Upper lobe of left lung (tissue), 6 donors: Measurements from ENCODE around the gene ARMC12. TPM values are rescaled to one million over a fixed set of nuclear protein-coding genes. Genes with fewer than 3 reads are reported as not detected.

Experiments used
- ATAC-seq, 2 donors: fragments of 200-7000 bp; cut with Tn5 transposase; one replicate each; pipeline ENCODE4 v1.9.1; 2022; ENCODE audit warnings: mild to moderate bottlenecking in 2 of 2, moderate library complexity in 2 of 2; ENCODE audit not compliant: low FRiP score in 2 of 2
- DNase-seq, 2 donors: peaks; one replicate each; pipeline ENCODE4 v3.0.0-alpha.2; 2019 to 2020
- H3K27ac ChIP-seq, 4 donors: fragments of 200-600 bp; sonication (generic); one replicate each; pipeline ENCODE4 v1.5.1; 2016 to 2019
- H3K27me3 ChIP-seq, 4 donors: fragments of 200-600 bp; sonication (generic); one replicate each; pipeline ENCODE4 v1.5.1; 2017 to 2019
- H3K36me3 ChIP-seq, 4 donors: fragments of 200-600 bp; sonication (generic); one replicate each; pipeline ENCODE4 v1.5.1; 2016 to 2019
- H3K4me1 ChIP-seq, 4 donors: fragments of 200-600 bp; sonication (generic); one replicate each; pipeline ENCODE4 v1.5.1; 2018 to 2019
- H3K4me3 ChIP-seq, 4 donors: fragments of 200-600 bp; sonication (generic); one replicate each; pipeline ENCODE4 v1.5.1; 2017 to 2019; ENCODE audit warnings: mild to moderate bottlenecking in 2 of 4, moderate library complexity in 1 of 4
- H3K9me3 ChIP-seq, 4 donors: fragments of 200-600 bp; sonication (generic); one replicate each; pipeline ENCODE4 v1.5.1; 2018 to 2019
- CTCF ChIP-seq, 6 experiments: fragments of 450-650 bp in 4 of 6; fragments of 200-600 bp in 2 of 6; sonication (generic) in 2 of 6; IDR thresholded peaks; one replicate each; pipeline ENCODE4 v1.5.1; 2016 to 2019; ENCODE audit warnings: antibody characterized with exemption in 6 of 6
- EP300 ChIP-seq, 4 donors: sonication (generic); formaldehyde crosslinking; IDR thresholded peaks; one replicate each; pipeline ENCODE4 v1.5.1; 2017; ENCODE audit warnings: antibody characterized with exemption in 4 of 4, control low read depth in 2 of 4
- POLR2A ChIP-seq, 4 donors: fragments of 450-650 bp; IDR thresholded peaks; one replicate each; pipeline ENCODE4 v1.5.1; 2016 to 2017; ENCODE audit warnings: antibody characterized with exemption in 4 of 4, mild to moderate bottlenecking in 2 of 4
- POLR2AphosphoS5 ChIP-seq, 2 donors: sonication (generic); formaldehyde crosslinking; IDR thresholded peaks; one replicate each; pipeline ENCODE4 v1.5.1; 2017; ENCODE audit warnings: antibody characterized with exemption in 2 of 2
- WGBS, 2 donors: methylation state at CpG; one replicate each; pipeline ENCODE4 v1.1.5; 2017 to 2018; 5-methylcytosine and 5-hydroxymethylcytosine counted together
- total RNA-seq, 6 donors: library from RNA; depleted of rRNA in 4 of 6; stranded (reverse); fragments of >200 nt in 4 of 6; gene quantifications; one replicate each; pipeline versions ENCODE4 v1.1.0 to v1.2.1, GENCODE V29; 2016 to 2021
- donor health status: DM: no; HTN: no; CAD: no; lungs with moderate emphysema.
- donor health status: DM: no; HTN: yes; CAD: no; lungs with severe emphysema.

Gene ARMC12
- total RNA-seq, 6 donors from 2014 or later: 0.46 to 6.3 (median 0.74) TPM; not detected in 1

GRCh38 chr6:35742842-35743241, 6.0 kb downstream of the ARMC12 start:
- no peak overlapping the region for H3K27ac ChIP-seq
- H3K36me3 ChIP-seq: no peaks in the 10 kb centered on the region
- no peaks in the 10 kb centered on the region for H3K27me3 ChIP-seq
- DNase-seq (no peak), ATAC-seq (no peak)
- peaks cover 0 to 2% (median 0%) of the 10 kb centered on the region in 4 donors for H3K4me1 ChIP-seq
- TF ChIP-seq POLR2A (IDR thresholded peaks at IDR 0.05) (no peak), POLR2AphosphoS5 (IDR thresholded peaks at IDR 0.05) (no peak), EP300 (IDR thresholded peaks at IDR 0.05) (no peak), CTCF (IDR thresholded peaks at IDR 0.05) (no peak)
- 59 to 68% methylated on average over 8 of the region's 8 CpGs for WGBS, 2 donors
- H3K4me3 ChIP-seq: no peak overlapping the region
- H3K9me3 ChIP-seq: no peaks in the 10 kb centered on the region

- 73 to 78% methylated on average over 7 of the region's 7 CpGs for WGBS, 2 donors
- peak in 1 of 2 donors; percentile 43 for ATAC-seq
- no peak for TF ChIP-seq POLR2AphosphoS5 (IDR thresholded peaks at IDR 0.05)
- no peak for TF ChIP-seq CTCF (IDR thresholded peaks at IDR 0.05)
- TF ChIP-seq EP300 (IDR thresholded peaks at IDR 0.05): no peak
- no peak for TF ChIP-seq POLR2A (IDR thresholded peaks at IDR 0.05)
These were observed 8.7 kb downstream of the ARMC12 start for GRCh38 chr6:35745509-35745908.

GRCh38 chr6:35746516-35746915, 9.7 kb downstream of the ARMC12 start:
- no peaks in the 10 kb centered on the region for H3K36me3 ChIP-seq
- H3K27me3 ChIP-seq: no peaks in the 10 kb centered on the region
- no peaks in the 10 kb centered on the region for H3K9me3 ChIP-seq
- no peak overlapping the region for H3K4me3 ChIP-seq
- TF ChIP-seq POLR2AphosphoS5 (IDR thresholded peaks at IDR 0.05) (no peak), POLR2A (IDR thresholded peaks at IDR 0.05) (no peak), CTCF (IDR thresholded peaks at IDR 0.05) (no peak), EP300 (IDR thresholded peaks at IDR 0.05) (no peak)
- no peaks in the 10 kb centered on the region for H3K4me1 ChIP-seq
- 83 to 91% methylated on average over 3 of the region's 3 CpGs for whole genome bisulfite sequencing, 2 donors
- no peak for ATAC-seq
- peak in 1 of 2 donors; percentile 14 for DNase-seq
- no peak overlapping the region for H3K27ac ChIP-seq

More at GRCh38 chr6:35745509-35745908, 8.7 kb downstream of the ARMC12 start:
- no peaks in the 10 kb centered on the region for H3K4me1 ChIP-seq
- no peak overlapping the region for H3K27ac ChIP-seq
- no peaks in the 10 kb centered on the region for H3K36me3 ChIP-seq
- H3K27me3 ChIP-seq: no peaks in the 10 kb centered on the region
- peak in 1 of 2 donors; percentile 22 for DNase-seq
- H3K9me3 ChIP-seq: no peaks in the 10 kb centered on the region
- H3K4me3 ChIP-seq: no peak overlapping the region

GRCh38 chr6:35747877-35748276, 11.0 kb downstream of the ARMC12 start:
- DNase-seq (no peak), ATAC-seq (no peak)
- Histone ChIP-seq H3K4me3 (no peak overlapping the region), H3K4me1 (no peaks in the 10 kb centered on the region), H3K9me3 (no peaks in the 10 kb centered on the region), H3K36me3 (no peaks in the 10 kb centered on the region), H3K27ac (no peak overlapping the region), H3K27me3 (no peaks in the 10 kb centered on the region)
- no peak for TF ChIP-seq POLR2A (IDR thresholded peaks at IDR 0.05)
- no peak for TF ChIP-seq POLR2AphosphoS5 (IDR thresholded peaks at IDR 0.05)
- TF ChIP-seq CTCF (IDR thresholded peaks at IDR 0.05): no peak
- TF ChIP-seq EP300 (IDR thresholded peaks at IDR 0.05): no peak
- 100% methylated on average over 1 of the region's 1 CpG for WGBS, 2 donors

GRCh38 chr6:35750557-35750956, 13.7 kb downstream of the ARMC12 start:
- TF ChIP-seq POLR2A (IDR thresholded peaks at IDR 0.05) (no peak), POLR2AphosphoS5 (IDR thresholded peaks at IDR 0.05) (no peak), EP300 (IDR thresholded peaks at IDR 0.05) (no peak), CTCF (IDR thresholded peaks at IDR 0.05) (no peak)
- Histone ChIP-seq H3K27ac (no peak overlapping the region), H3K9me3 (no peaks in the 10 kb centered on the region), H3K4me1 (no peaks in the 10 kb centered on the region), H3K36me3 (no peaks in the 10 kb centered on the region), H3K27me3 (no peaks in the 10 kb centered on the region), H3K4me3 (no peak overlapping the region)
- WGBS, 2 donors: 92 to 94% methylated on average over 7 of the region's 7 CpGs
- ATAC-seq: no peak
- no peak for DNase-seq
